NCI-H2196 (cell line): ENCODE measurements around the gene CASP3.
"Not testable (repeated sequence)": the region's sequence is repeated elsewhere in the genome, so short reads cannot be mapped to it uniquely, and the experiment has no call there.

Source experiments
- DNase-seq: peaks from one replicate; lab custom pipeline; 2025; ENCODE audit not compliant: unreplicated experiment; lab: John Stamatoyannopoulos, UW

Gene CASP3

DNA sequence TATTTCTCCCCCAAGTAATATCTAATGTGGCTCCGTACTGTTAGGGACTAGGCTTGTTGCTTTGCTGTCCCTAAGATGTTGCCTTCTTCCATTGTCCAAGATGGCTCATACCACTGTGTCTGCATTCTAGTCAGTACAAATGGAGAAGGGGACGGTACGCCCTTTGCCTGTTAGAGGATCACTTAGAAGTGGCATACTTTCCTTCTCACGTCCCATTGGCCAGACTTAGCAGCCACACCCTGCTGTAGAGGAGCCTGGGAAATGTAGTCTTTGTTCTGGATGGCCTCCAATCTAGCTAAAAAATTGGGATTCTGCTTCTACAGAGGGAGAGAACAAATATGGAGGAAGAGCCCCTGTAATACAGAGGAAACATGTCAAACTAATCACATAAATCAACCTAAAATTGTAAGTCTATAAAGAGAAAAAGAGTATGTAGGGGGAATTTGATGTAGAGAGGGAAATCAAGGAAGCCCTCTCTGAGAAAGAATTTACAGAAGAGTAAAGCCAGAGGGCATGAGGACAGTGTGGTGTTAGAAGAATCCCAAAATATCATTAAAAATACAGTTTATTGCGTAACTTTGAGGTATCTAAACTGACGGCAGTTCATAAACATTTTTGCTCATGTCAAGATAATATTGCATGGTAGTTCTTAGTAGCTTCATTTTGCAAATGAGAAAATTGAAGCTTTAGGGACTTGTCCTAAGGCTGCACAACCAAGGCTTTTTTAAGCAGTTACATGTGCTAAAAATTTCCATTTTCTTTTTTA lies 15.4 kb upstream of the CASP3 start:
- no peak for DNase-seq

DNA sequence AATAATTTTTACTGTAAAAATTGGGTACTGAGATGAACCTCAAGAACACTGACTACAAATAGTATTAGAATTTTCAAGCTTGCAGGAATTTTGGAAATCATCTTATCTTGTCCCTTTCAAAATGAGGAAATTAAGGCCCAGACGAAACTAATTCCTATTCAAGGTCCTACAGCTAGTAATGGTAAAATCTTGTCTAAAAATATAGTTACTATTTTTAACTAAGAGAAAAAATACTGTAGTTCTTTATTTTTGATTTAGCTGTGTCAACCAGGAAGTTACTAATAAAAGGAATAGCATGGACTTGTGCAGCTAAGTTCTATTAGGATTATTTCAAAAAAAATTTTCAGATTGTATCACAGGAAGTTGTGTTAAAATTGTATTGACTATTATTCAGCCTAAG lies 13.0 kb upstream of the CASP3 start:
- DNase-seq = no peak

GRCh38 chr4:184660978-184661377 lies 11.7 kb upstream of the CASP3 start:
- no peak for DNase-seq

DNA sequence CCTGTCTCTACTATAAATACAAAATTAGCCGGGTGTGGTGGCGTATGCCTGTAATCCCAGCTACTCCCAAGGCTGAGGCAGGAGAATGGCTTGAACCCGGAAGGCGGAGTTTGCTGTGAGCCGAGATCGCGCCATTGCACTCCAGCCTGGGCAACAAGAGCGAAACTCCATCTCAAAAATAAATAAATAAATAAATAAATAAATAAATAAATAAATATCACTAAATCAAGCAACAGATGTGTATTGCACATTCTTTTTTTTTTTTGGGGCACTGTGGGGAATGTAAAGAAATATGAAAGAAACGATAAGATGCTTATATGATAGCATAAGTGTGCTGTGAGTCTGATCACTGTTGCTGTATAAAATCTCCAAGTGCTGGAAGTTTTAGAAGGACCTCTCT lies 8.6 kb upstream of the CASP3 start:
- not testable (repeated sequence) for DNase-seq

DNA sequence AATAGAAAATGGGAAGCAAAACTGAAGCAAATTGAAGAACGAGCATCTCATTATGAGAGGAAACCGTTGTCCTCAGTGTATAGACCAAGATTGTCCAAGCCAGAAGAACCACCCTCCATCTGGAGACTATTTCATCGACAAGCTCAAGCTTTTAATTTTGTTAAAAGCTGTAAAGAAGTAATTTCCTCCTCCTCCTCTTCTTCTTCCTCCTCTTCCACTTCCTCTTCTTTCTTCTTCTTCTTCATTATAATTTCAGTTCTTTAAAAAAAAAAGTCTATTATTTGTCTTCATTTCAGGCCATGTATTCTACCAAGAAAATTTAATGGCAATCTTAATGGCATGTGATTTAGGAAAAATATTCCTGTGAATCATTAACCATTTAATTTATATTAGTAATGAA lies 7.9 kb upstream of the CASP3 start:
- DNase-seq = no peak

GRCh38 chr4:184655889-184656869 lies 6.9 kb upstream of the CASP3 start:
- no peak for DNase-seq

DNA sequence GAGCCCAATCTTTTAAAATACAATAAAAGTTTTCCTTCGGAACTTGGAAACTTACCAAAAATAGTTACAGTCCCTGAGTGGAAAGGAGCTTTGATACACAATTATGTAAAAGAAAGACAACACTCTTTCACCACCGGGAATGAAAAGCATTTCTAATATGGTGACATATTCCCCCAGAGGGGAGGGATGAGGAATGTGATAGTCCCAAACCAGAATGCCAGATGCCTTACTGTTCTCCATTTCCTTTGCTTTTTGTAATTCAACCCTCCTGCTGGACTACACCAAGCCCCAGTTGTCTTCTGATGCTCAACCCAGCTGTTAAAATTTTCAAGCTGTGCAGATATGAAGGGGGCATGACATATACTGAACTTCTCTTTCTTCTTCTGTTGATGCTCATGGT lies 4.4 kb upstream of the CASP3 start:
- no peak for DNase-seq

DNA sequence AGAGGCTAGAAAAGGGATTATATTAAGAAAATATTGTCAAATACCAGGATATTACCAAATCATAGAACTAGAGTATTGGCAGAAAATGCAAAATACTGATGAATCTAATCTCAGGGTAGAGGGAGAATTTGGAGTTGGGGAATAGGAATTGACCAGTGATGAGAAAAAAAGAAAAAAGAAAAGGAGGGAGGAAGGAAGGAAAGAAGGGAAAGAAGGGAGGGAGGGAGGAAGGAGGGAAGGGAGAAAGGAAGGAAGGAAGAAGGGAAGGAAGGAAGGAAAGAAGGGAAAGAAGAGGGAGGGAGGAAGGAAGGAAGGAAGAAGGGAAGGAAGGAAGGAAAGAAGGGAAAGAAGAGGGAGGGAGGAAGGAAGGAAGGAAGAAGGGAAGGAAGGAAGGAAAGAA lies 3.4 kb upstream of the CASP3 start:
- DNase-seq = not testable (repeated sequence)

DNA sequence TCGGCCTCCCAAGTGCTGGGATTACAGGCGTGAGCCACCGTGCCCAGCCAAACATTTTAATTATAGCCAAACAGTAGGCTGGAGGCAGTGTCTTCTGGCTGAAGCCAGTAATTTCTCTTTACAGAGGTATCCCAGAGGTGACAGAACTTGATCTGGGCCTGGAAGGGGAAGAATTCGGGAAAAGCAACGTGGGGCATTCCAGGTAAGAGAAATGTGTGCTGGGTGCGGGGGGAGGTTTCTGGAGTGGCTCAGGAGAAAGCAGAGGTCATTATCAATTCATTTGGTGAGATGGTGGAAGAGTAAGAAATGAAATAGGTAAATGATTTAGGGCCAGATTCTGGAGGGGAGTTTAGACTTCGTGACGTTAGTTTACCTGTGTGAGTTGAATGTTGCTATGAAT lies 2.7 kb upstream of the CASP3 start:
- no peak for DNase-seq

DNA sequence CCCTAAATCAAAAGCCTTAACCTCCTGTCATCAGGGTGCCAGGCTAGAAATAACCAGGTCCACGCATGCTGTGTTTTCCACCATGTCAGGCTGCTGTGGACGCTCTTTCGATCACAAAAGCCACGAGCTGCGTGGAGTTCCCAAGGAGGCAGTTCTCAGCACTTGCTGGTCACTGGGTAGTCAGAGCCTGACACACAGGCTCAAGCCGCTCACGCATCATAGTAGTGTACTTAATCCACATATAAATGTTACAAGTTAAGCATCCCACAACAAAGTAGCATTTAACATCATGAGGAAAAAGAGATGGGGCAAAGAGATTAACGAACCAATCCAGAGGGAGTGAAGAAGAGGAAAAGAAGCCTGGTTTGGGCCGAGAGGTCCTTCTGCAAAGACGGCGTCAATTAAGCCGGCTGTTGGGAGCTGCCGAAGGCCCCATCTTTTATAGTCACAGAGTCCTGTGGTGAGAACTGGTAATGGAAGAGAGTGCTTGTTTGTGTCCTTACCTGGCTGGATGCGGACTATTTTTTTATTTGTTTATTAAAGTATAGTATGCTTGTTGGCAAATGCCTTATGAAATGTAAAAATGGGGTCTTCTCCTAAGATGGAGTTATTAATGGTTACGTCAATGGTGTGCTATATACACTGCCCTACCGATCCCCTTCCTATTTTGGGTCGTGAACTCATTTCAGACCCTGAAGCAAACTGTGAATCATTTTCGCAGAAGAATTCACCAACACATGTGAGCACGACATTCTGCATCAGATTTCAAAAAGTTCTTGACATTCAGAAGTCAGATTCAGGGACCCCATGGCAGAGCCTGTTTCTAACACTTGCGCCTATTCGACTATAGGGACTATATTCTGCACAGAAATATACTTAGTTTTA lies 966 bp upstream of the CASP3 start:
- DNase-seq = peak; percentile 17

GRCh38 chr4:184648313-184649025 lies 778 bp downstream of the CASP3 start:
- no peak for DNase-seq

DNA sequence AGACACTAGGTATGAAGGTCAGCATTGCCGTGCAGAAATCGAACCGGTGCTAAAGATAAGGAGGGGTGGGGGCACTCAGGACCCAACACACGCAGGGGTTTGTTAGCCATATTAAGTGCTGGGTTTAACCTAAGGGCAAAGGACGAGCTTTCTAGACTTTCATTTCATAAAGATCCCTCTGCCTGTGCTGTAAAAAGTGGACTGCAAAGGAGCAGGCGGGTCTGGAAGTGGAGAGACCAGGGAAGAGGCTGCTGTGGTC lies 1.3 kb downstream of the CASP3 start:
- no peak for DNase-seq

DNA sequence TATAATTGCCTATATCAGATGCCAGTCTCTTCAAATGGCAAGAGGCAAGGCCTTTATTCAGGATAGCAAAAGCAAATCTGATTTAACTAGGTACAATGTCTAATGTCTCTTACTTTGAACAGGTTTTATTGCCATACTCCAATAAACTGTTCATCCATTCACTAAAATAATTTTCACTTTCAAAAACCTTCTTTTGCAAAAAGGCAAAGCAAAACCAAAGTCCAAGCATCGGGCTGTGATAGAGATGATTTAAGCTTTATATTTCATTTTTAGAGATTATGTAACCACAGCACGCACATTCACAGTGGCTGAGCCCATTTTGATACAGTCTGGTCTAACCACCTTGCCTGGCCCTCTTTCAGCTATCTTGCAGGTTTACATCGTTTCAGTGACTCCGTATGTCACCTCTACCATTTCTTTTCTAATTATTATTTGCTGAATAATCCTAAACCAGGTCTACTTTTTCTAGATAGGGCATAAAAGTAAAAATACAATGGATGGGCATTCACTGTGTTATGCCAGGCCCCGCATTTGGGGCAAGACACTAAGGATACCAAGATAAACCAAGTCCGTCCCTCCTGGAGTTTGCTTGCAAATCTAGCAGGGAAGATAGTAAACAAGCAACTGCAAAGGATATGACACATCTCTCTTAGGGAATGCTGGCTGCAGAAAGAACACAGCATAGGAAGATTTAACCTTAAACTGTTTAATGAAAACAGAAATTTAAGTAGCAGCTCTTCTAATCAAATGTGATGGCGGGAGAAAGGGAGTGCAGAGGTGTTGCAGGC lies 1.8 kb downstream of the CASP3 start:
- no peak for DNase-seq

DNA sequence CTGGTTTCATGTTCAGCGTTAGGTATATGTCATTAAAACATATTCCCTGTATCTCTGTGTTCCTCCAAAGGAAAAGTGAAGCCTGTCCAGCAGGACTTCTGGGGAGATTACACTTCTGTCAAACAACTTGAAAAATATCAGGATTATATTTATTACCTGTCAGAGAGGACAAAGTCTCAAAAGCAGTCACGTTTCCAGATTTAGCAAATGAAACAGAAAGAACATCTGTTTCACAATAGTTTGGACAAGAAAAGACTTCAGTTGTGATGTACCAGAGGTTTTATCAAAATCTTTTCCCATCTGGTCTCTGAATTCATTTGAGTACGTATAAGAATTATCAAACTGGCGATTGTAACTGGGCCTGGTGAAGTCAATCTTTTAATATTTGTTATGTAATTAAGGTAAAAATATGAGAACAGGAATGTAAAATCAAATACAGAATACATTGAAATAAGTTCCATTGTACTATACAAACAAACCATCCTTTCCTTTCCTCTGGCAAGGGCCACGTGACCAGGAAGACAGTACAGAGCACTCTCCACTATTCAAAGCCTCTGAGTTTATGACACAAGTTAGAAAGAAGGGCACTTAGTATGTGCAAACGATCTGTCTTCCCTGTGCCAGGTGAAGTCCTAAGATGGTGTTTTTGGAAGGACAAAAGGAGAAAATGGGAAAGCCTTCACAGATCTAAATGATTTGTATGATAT lies 3.2 kb downstream of the CASP3 start:
- DNase-seq = no peak

- no peak for DNase-seq
Measured at GRCh38 chr4:184644553-184645307, 4.5 kb downstream of the CASP3 start.

- DNase-seq = no peak
Measured at GRCh38 chr4:184643731-184644130, 5.5 kb downstream of the CASP3 start.

GRCh38 chr4:184641451-184641850 lies 7.8 kb downstream of the CASP3 start:
- DNase-seq = no peak

DNA sequence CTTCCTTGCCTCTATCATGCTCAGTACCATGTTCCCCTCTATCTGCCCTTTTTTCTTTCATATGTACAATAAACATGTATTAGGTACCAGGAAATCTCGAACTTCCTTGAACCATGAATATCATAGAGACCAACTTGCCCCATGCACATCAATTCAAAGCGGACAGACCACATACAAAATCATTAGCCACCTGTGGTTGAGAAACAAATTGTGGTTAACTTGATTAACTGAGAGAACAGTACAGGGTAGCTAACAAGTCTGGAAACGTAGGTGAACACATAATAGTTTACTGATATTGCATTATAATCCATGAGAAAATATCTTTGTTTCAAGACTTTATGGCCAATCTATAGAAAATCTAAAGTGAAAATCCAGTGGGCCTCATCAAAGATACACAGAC lies 8.2 kb downstream of the CASP3 start:
- DNase-seq = no peak

- no peak for DNase-seq
Measured at GRCh38 chr4:184636897-184637296, 12.3 kb downstream of the CASP3 start.
